GM18508 (cell line): Measurements from ENCODE around the gene MYL5.
"Not testable (repeated sequence)": the region's sequence is repeated elsewhere in the genome, so short reads cannot be mapped to it uniquely, and the experiment has no call there.

ENCODE experiments used
- ATAC-seq: cut with Tn5 transposase; IDR thresholded peaks from one replicate; pipeline ENCODE4 v1.9.1; 2021; ENCODE audit warnings: moderate number of reproducible peaks; ENCODE audit not compliant: insufficient read depth, unreplicated experiment

Gene MYL5

GRCh38 chr4:669806-670559 lies 4.4 kb upstream of the MYL5 start:
- not testable (repeated sequence) for ATAC-seq

- ATAC-seq = no peak
These were observed 2.6 kb upstream of the MYL5 start for GRCh38 chr4:671769-672168.

DNA sequence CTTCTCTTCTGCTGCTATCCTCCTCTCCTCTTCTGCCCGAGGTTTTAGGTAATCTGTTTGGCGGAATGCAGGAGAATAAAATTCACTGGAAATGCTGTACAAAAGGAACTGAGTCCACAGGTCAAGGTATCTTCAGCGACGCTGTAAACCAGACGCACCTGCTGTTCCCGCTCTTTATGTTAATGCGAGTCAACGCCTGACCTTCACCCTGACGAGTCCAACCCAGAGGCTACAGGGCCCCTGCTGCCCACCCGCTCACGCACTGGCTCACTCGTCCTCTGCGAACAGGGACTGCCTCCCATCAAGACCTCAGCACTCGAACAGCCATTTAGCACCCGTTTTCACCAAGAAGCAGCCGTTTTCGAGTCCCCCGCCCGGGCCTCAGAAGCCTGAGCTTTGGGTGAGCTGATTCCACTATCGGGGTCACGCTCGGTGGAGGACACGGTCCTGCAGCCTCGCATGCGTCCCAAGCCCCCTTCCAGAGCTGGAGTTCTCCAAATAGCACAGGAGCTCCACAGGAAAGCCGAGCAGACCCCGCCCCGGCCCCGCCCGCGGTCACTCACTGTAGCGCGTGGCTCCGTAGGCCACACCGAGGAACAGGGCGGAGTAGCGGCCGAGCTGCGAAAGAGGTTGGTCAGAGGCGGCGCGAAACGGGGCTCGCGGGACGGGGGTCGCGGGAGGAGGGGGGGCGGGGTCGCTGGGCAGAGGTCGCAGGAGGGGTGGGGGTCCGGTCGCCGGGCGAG lies 822 bp upstream of the MYL5 start:
- ATAC-seq = no peak

GRCh38 chr4:675036-675882 lies 917 bp downstream of the MYL5 start:
- no peak for ATAC-seq

GRCh38 chr4:675980-676870 lies 1.9 kb downstream of the MYL5 start:
- ATAC-seq = no peak

GRCh38 chr4:676871-677235 lies 2.5 kb downstream of the MYL5 start:
- no peak for ATAC-seq

GRCh38 chr4:677431-678293 lies 3.3 kb downstream of the MYL5 start:
- no peak for ATAC-seq

- no peak for ATAC-seq
These were observed 4.2 kb downstream of the MYL5 start for GRCh38 chr4:678331-679103.

GRCh38 chr4:679104-679481 lies 4.8 kb downstream of the MYL5 start:
- no peak for ATAC-seq

DNA sequence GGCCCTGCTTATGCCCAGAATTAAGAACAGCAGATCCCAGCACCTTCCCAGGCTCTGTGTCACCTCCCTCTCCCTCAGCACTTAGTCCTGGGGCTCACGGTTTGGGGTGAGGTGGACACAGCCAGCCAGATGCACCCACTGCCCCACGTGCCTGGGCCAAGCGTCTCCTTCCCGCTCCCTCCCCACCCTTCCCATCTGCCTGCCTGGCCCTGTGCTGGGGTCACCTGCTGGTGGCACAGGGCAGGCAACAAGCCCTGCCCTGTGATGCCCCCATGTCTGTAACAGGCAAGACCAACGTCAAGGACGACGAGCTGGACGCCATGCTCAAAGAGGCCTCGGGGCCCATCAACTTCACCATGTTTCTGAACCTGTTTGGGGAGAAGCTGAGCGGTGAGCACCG lies 5.3 kb downstream of the MYL5 start:
- ATAC-seq = no peak

DNA sequence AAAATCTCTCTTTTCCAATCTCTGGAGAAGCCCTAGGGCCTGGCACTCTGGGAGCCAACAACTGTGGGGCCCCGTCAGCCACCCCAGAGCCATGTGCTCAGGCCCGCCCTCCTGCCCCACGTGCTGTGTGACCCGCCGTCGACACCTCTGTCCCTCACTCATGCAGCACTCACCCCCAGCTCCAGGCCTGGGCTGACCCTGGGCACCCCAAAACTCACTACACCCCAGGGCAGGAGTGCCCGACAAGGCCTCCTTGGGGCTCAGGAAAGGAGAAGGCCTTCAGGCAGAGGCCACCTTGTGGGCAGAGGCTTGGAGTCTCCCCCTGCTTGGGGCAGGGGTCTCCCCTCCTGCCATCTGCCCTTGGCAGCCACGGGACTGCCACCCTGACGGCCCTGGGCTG lies 5.7 kb downstream of the MYL5 start:
- no peak for ATAC-seq

- ATAC-seq = no peak
These were observed 6.2 kb downstream of the MYL5 start for GRCh38 chr4:680551-680927.

DNA sequence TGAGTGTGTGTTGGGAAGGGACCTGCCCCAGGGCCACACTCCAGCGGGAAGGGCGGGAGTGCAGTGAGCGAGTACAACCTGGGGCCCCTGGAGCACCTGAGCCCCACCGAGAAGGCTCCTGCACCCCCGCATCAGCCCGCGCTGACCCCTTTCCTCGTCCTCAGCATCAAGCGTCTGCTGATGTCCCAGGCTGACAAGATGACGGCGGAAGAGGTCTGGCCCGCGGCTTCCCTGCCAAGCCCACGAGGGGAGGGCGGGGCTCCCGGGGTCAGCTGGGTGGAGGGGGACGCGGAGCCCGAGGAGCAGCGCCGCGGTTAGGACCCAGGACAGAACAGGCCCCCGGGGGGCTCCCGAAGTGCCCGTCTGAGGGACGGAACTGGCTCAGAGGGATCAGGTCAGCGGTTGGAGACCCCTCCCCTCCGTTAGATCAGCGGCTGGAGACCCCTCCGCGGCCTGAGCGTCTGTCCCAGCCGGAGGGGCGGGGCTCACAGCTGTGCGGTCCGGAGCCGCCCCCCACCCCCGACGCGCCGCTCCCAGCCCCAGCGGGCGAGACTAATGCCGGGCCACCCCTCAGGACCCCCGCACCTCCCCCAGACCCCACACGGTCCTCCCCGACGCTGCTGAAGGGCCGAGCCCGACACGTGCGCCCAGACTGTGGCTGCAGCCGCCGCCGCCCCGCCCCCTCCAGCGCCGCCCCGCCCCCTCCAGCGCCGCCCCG lies 6.7 kb downstream of the MYL5 start:
- ATAC-seq = no peak

- ATAC-seq = no peak
These were observed 7.6 kb downstream of the MYL5 start for GRCh38 chr4:681736-682451.

- ATAC-seq = no peak
These were observed 8.3 kb downstream of the MYL5 start for GRCh38 chr4:682490-683172.

GRCh38 chr4:683247-683897 lies 9.0 kb downstream of the MYL5 start:
- ATAC-seq = no peak
